ENCODE results near the gene SIRPB1. TPM values are rescaled to one million over a fixed set of nuclear protein-coding genes. Genes with fewer than 3 reads are reported as not detected.

SIRPB1 gene
- total and polyA plus RNA-seq, 8 donors, result 0.05 to 3.6 (median 0.82) TPM; not detected in 1

DNA sequence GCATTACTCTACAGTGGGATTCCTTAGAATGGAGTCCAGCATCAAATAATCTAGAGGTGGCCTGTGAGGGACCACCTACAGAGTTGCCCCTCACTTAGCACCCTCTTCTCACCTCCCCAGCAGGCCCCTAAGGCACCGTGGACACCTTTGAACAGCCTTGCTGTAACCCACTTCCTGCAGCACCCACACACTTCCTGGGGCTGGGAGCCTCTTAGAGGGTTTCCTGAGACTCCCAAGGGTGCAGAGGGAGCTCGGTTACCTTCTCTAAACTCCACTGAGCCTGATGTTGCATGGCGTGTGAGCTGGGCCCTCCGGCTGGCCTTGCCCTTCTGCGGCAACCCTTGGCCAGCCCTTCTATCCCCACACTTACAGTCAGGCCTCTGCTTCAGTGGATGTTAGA is 45.1 kb upstream of the SIRPB1 start:
- Histone ChIP-seq H3K9me3 (no peaks in the 10 kb centered on the region), H3K27me3 (peaks cover 0 to 3% (median 0%) of the 10 kb centered on the region in 4 donors), H3K27ac (no peak overlapping the region), H3K4me1 (no peaks in the 10 kb centered on the region), H3K4me3 (no peak overlapping the region), H3K36me3 (no peaks in the 10 kb centered on the region)
- DNase-seq (no peak), FAIRE-seq (no peak), ATAC-seq (no peak)
- intact Hi-C loops (cut with DNase I), result no loop called here
- TF ChIP-seq, protein P1, sequence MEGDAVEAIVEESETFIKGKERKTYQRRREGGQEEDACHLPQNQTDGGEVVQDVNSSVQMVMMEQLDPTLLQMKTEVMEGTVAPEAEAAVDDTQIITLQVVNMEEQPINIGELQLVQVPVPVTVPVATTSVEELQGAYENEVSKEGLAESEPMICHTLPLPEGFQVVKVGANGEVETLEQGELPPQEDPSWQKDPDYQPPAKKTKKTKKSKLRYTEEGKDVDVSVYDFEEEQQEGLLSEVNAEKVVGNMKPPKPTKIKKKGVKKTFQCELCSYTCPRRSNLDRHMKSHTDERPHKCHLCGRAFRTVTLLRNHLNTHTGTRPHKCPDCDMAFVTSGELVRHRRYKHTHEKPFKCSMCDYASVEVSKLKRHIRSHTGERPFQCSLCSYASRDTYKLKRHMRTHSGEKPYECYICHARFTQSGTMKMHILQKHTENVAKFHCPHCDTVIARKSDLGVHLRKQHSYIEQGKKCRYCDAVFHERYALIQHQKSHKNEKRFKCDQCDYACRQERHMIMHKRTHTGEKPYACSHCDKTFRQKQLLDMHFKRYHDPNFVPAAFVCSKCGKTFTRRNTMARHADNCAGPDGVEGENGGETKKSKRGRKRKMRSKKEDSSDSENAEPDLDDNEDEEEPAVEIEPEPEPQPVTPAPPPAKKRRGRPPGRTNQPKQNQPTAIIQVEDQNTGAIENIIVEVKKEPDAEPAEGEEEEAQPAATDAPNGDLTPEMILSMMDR (IDR thresholded peaks at IDR 0.05), result no peak
- 52 to 68% methylated on average over 5 of the region's 5 CpGs for whole genome bisulfite sequencing, 2 donors

DNA sequence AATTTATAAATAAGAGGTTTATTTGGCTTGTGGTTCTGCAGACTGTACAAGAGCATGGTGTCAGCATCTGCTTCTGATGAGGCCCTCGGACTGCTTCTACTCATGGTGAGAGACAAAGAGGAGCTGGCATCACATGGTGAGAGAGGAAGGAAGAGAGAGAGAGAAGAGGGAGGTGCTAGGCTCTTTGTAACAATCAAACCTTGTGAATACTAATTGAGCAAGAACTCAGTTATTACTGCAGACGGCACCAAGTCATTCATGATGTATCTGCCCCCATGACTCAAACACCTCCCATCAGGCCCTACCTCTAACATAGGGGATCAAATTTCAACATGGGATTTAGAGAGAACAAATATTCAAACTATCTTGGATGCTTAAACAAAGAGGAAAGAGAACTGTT is 44.1 kb upstream of the SIRPB1 start:
- H3K27ac ChIP-seq, result no peak overlapping the region
- intact Hi-C loops (cut with DNase I), result no loop called here
- 23 to 43% methylated on average over 2 of the region's 2 CpGs for WGBS, 2 donors
- H3K36me3 ChIP-seq, result no peaks in the 10 kb centered on the region
- no peaks in the 10 kb centered on the region for H3K9me3 ChIP-seq
- H3K4me3 ChIP-seq, result no peak overlapping the region
- ATAC-seq (no peak), DNase-seq (no peak), FAIRE-seq (no peak)
- H3K27me3 ChIP-seq, result no peaks in the 10 kb centered on the region
- TF ChIP-seq, protein P1 (IDR thresholded peaks at IDR 0.05), result no peak
- H3K4me1 ChIP-seq, result no peaks in the 10 kb centered on the region

DNA sequence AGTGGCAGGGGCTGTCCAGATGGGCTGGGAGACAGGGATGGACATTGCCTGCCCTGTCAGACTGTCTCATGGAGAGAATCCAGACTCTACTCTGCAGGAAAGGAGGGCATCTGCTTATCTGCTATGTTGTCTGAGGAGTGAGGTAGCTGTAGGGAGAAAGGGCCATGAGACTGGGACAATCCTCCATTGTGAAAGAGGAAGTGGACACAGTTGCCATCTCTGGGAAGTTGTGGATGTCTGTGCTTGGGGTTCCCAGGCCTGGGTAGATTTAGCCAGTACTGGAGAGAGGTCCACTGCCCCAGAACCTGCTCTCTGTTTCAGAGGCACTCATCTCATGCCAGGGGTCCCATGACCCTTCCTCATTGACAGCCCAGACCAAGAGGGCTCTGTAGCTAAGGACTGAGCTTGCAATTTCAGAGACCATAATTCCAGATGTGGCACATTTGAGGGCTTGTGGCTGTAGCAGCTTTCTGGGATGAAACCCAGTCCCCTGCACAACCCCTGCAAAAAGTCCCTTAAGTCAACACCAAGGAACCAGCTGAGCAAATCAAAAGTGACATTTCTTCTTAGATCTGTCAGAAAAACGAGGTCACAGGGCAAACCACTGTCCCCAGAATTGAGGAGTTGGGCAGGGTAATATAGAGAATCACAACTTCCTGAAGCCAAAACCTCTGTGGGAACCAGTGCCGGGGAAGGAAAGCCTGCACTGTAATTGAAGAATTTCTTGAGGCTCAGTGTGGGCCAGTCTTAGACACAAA is 41.9 kb upstream of the SIRPB1 start:
- TF ChIP-seq, protein P1 (IDR thresholded peaks at IDR 0.05), result no peak
- Histone ChIP-seq H3K36me3 (no peaks in the 10 kb centered on the region), H3K4me1 (no peaks in the 10 kb centered on the region), H3K27ac (no peak overlapping the region), H3K9me3 (no peaks in the 10 kb centered on the region), H3K4me3 (no peak overlapping the region), H3K27me3 (no peaks in the 10 kb centered on the region)
- intact Hi-C loops (cut with DNase I), result no loop called here
- ATAC-seq (no peak), FAIRE-seq (no peak), DNase-seq (no peak)
- 31 to 44% methylated on average over 2 of the region's 2 CpGs for WGBS, 2 donors

DNA sequence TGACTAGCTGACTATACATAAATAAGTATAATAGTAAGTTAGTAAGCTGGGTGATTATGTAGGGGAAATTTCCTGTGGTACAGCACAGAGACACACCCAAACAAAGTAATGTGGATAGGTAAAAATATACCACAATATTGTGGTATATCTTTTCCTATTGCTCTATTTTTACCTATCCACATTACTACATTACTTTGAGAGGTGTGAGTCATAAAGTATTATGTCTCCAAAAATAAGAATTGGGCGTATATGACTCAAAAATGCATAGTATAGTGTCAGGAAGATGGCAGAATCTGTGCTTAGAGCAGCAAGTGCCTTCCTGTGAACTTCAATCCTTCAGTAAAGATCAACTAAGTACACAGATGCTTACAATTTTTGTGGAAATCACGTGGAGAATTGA is 40.4 kb upstream of the SIRPB1 start:
- DNase-seq, result no peak
- H3K27me3 ChIP-seq, result peaks cover 0 to 3% (median 0%) of the 10 kb centered on the region in 4 donors
- 18 to 19% methylated on average over 2 of the region's 2 CpGs for WGBS, 2 donors
- H3K36me3 ChIP-seq, result no peaks in the 10 kb centered on the region
- no peaks in the 10 kb centered on the region for H3K9me3 ChIP-seq
- no peak overlapping the region for H3K4me3 ChIP-seq
- TF ChIP-seq, protein P1 (IDR thresholded peaks at IDR 0.05), result no peak
- ATAC-seq, result no peak
- intact Hi-C loops (cut with DNase I), result no loop called here
- no peaks in the 10 kb centered on the region for H3K4me1 ChIP-seq
- FAIRE-seq, result no peak
- H3K27ac ChIP-seq, result no peak overlapping the region
